ENCODE measurements around the gene C10orf120. TPM values are rescaled to one million over a fixed set of nuclear protein-coding genes. Genes with fewer than 3 reads are reported as not detected.

The C10orf120 gene
- total and polyA plus RNA-seq, 2 donors (not counting 3 experiments of a cell fraction or from before 2014, with no cell fraction given), result not detected

GRCh38 chr10:122673731-122674130 lies 25.9 kb downstream of the C10orf120 start:
- H3K27me3 ChIP-seq (ENCODE audit: control insufficient read depth in 2 of 2, insufficient read depth in 2 of 2, low read length in 2 of 2), result no peaks in the 10 kb centered on the region
- ChIA-PET POLR2A (no interaction called here), CTCF (interaction anchor here (1.2 to 1.8 kb wide), 2 partner anchors 15 to 25 kb away, joined by 3 to 4 read pairs; no protein-coding TSS in a partner anchor)
- H3K9me1 ChIP-seq (replicated peaks; ENCODE audit: control insufficient read depth, extremely low read depth, insufficient read depth, low read length), result no peaks in the 10 kb centered on the region
- no peaks in the 10 kb centered on the region for H3K9me3 ChIP-seq (replicated peaks; ENCODE audit: control insufficient read depth, insufficient read depth, low read length)
- no TSS peak for BruUV-seq (replicated peaks)
- H3K9ac ChIP-seq (replicated peaks; ENCODE audit: extremely low read depth, insufficient read depth, low read length), result no peak overlapping the region
- no peaks in the 10 kb centered on the region for H3K79me2 ChIP-seq (ENCODE audit: control insufficient read depth, insufficient read depth, low read length)
- no peak for TF ChIP-seq FOS (IDR thresholded peaks at IDR 0.05; ENCODE audit: borderline replicate concordance, insufficient read depth, low read length)
- TF ChIP-seq GATA2 (IDR thresholded peaks at IDR 0.05; ENCODE audit: insufficient read depth, insufficient read length, low read depth, low read length), result no peak
- TF ChIP-seq POLR2AphosphoS5 (IDR thresholded peaks at IDR 0.05; ENCODE audit: insufficient read depth, low read depth, low read length), result no peak
- TF ChIP-seq, protein P1, sequence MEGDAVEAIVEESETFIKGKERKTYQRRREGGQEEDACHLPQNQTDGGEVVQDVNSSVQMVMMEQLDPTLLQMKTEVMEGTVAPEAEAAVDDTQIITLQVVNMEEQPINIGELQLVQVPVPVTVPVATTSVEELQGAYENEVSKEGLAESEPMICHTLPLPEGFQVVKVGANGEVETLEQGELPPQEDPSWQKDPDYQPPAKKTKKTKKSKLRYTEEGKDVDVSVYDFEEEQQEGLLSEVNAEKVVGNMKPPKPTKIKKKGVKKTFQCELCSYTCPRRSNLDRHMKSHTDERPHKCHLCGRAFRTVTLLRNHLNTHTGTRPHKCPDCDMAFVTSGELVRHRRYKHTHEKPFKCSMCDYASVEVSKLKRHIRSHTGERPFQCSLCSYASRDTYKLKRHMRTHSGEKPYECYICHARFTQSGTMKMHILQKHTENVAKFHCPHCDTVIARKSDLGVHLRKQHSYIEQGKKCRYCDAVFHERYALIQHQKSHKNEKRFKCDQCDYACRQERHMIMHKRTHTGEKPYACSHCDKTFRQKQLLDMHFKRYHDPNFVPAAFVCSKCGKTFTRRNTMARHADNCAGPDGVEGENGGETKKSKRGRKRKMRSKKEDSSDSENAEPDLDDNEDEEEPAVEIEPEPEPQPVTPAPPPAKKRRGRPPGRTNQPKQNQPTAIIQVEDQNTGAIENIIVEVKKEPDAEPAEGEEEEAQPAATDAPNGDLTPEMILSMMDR (IDR thresholded peaks at IDR 0.05; ENCODE audit: extremely low read depth in 1 of 2, insufficient read depth in 1 of 2, low read depth in 1 of 2, low read length in 2 of 2), result no peak
- no peak for TF ChIP-seq MAX (IDR thresholded peaks at IDR 0.05; ENCODE audit: insufficient read depth, insufficient read length)
- TF ChIP-seq POLR2A (IDR thresholded peaks at IDR 0.05; ENCODE audit: low read depth, low read length), result no peak
- TF ChIP-seq JUN (IDR thresholded peaks at IDR 0.05; ENCODE audit: borderline replicate concordance, insufficient read depth, insufficient read length, low read depth), result no peak
- no peak for TF ChIP-seq EZH2 (IDR thresholded peaks at IDR 0.05; ENCODE audit: borderline replicate concordance, low read depth, low read length, severe bottlenecking)
- TF ChIP-seq MYC (IDR thresholded peaks at IDR 0.05; ENCODE audit: low read depth, low read length), result no peak
- no peaks in the 10 kb centered on the region for H3K4me1 ChIP-seq (ENCODE audit: control insufficient read depth, extremely low read depth, insufficient read depth, low read length)
- H4K20me1 ChIP-seq (replicated peaks; ENCODE audit: control insufficient read depth, extremely low read depth, insufficient read depth, low read length), result no peaks in the 10 kb centered on the region
- FAIRE-seq, result no peak
- DNase-seq (ENCODE audit: low read depth, low spot score), result no peak
- dilution Hi-C loops (cut with MboI; ENCODE audit: extremely low pct_ligation_motif_present, low sequenced_read_pairs), result no loop called here
- H3K4me2 ChIP-seq (ENCODE audit: insufficient read depth, low read length), result no peak overlapping the region
- intact Hi-C loops (cut with micrococcal nuclease), result no loop called here
- no peaks in the 10 kb centered on the region for H3K36me3 ChIP-seq (ENCODE audit: control insufficient read depth in 2 of 2, extremely low read depth in 1 of 2, insufficient read depth in 2 of 2, low read length in 2 of 2)
- no peak overlapping the region for H2AFZ ChIP-seq (ENCODE audit: low read depth, low read length)
- H3K27ac ChIP-seq (ENCODE audit: insufficient read depth, low read depth, low read length), result no peak overlapping the region
- no peak overlapping the region for H3K4me3 ChIP-seq (replicated peaks in 1 of 3; ENCODE audit: insufficient read depth in 1 of 3, low read depth in 1 of 3, low read length in 3 of 3)
